Measurements from ENCODE around the gene SLC40A1. TPM values are rescaled to one million over a fixed set of nuclear protein-coding genes. Genes with fewer than 3 reads are reported as not detected.

SLC40A1 gene
- total RNA-seq, 1 donor from 2014 or later, result 8.3 TPM

- Histone ChIP-seq H3K36me3 (ENCODE audit: control insufficient read depth, insufficient read depth, low read length) (no peaks in the 10 kb centered on the region), H3K27me3 (ENCODE audit: control insufficient read depth, insufficient read depth, low read length) (no peaks in the 10 kb centered on the region), H3K4me3 (ENCODE audit: low read depth, low read length) (no peak overlapping the region)
- DNase-seq (ENCODE audit: low read depth), result no peak
- TF ChIP-seq CTCF (IDR thresholded peaks at IDR 0.05; ENCODE audit: insufficient read depth, low read length, poor library complexity, severe bottlenecking), result no peak
Measured at GRCh38 chr2:189555232-189555631, 25.4 kb downstream of the SLC40A1 start.

GRCh38 chr2:189553504-189554088 is 27.0 kb downstream of the SLC40A1 start:
- no peaks in the 10 kb centered on the region for H3K27me3 ChIP-seq (ENCODE audit: control insufficient read depth, insufficient read depth, low read length)
- H3K36me3 ChIP-seq (ENCODE audit: control insufficient read depth, insufficient read depth, low read length), result no peaks in the 10 kb centered on the region
- no peak overlapping the region for H3K4me3 ChIP-seq (ENCODE audit: low read depth, low read length)
- DNase-seq (ENCODE audit: low read depth), result no peak
- TF ChIP-seq CTCF (IDR thresholded peaks at IDR 0.05; ENCODE audit: insufficient read depth, low read length, poor library complexity, severe bottlenecking), result no peak

- Histone ChIP-seq H3K27me3 (ENCODE audit: control insufficient read depth, insufficient read depth, low read length) (no peaks in the 10 kb centered on the region), H3K36me3 (ENCODE audit: control insufficient read depth, insufficient read depth, low read length) (no peaks in the 10 kb centered on the region), H3K4me3 (ENCODE audit: low read depth, low read length) (no peak overlapping the region)
- TF ChIP-seq CTCF (IDR thresholded peaks at IDR 0.05; ENCODE audit: insufficient read depth, low read length, poor library complexity, severe bottlenecking), result no peak
- no peak for DNase-seq (ENCODE audit: low read depth)
Measured at GRCh38 chr2:189552991-189553404, 27.6 kb downstream of the SLC40A1 start.

GRCh38 chr2:189552334-189552990 is 28.1 kb downstream of the SLC40A1 start:
- TF ChIP-seq CTCF (IDR thresholded peaks at IDR 0.05; ENCODE audit: insufficient read depth, low read length, poor library complexity, severe bottlenecking), result no peak
- Histone ChIP-seq H3K27me3 (ENCODE audit: control insufficient read depth, insufficient read depth, low read length) (no peaks in the 10 kb centered on the region), H3K36me3 (ENCODE audit: control insufficient read depth, insufficient read depth, low read length) (no peaks in the 10 kb centered on the region), H3K4me3 (ENCODE audit: low read depth, low read length) (no peak overlapping the region)
- no peak for DNase-seq (ENCODE audit: low read depth)

- no peak for DNase-seq (ENCODE audit: low read depth)
- H3K4me3 ChIP-seq (ENCODE audit: low read depth, low read length), result no peak overlapping the region
- H3K27me3 ChIP-seq (ENCODE audit: control insufficient read depth, insufficient read depth, low read length), result no peaks in the 10 kb centered on the region
- no peak for TF ChIP-seq CTCF (IDR thresholded peaks at IDR 0.05; ENCODE audit: insufficient read depth, low read length, poor library complexity, severe bottlenecking)
- H3K36me3 ChIP-seq (ENCODE audit: control insufficient read depth, insufficient read depth, low read length), result no peaks in the 10 kb centered on the region
Measured at GRCh38 chr2:189551808-189552207, 28.8 kb downstream of the SLC40A1 start.

- no peaks in the 10 kb centered on the region for H3K27me3 ChIP-seq (ENCODE audit: control insufficient read depth, insufficient read depth, low read length)
- no peak overlapping the region for H3K4me3 ChIP-seq (ENCODE audit: low read depth, low read length)
- H3K36me3 ChIP-seq (ENCODE audit: control insufficient read depth, insufficient read depth, low read length), result no peaks in the 10 kb centered on the region
- TF ChIP-seq CTCF (IDR thresholded peaks at IDR 0.05; ENCODE audit: insufficient read depth, low read length, poor library complexity, severe bottlenecking), result no peak
- no peak for DNase-seq (ENCODE audit: low read depth)
Measured at GRCh38 chr2:189549449-189549832, 31.1 kb downstream of the SLC40A1 start.
